Astrocyte of the cerebellum (primary cell): ENCODE data around the gene DESI1.

Experiments
- DNase-seq: peaks from one replicate; pipeline ENCODE4 v3.0.0-alpha.2; 2011; ENCODE audit warnings: low read depth
- H3K4me3 ChIP-seq: 2 replicates; pipeline ENCODE4 v1.5.1; 2011; ENCODE audit warnings: mild to moderate bottlenecking, low read depth, low read length, moderate library complexity
- CTCF ChIP-seq: IDR thresholded peaks from 2 replicates; pipeline ENCODE4 v1.5.1; 2012; ENCODE audit warnings: low read length, low read depth, moderate library complexity, mild to moderate bottlenecking; ENCODE audit errors: missing control alignments
- in situ Hi-C: cut with HindIII; loops from 2 replicates; pipeline ENCODE4 v1.10.0; 2017; ENCODE audit warnings: low sequenced_read_pairs

The DESI1 gene

GRCh38 chr22:41589391-41590241 is 31.2 kb downstream of the DESI1 start, which contains the start of gene PMM1:
Gene PMM1 (minus strand): TSS chr22:41589840. CDS start chr22:41589805, 35 bp downstream.
- in situ Hi-C loops = no loop called here
- no peak for TF ChIP-seq CTCF
- peak within 1 kb of the TSS; percentile 88 for H3K4me3 ChIP-seq
- peak; percentile 98 for DNase-seq

- DNase-seq = no peak
- in situ Hi-C loops = no loop called here
- no peak for TF ChIP-seq CTCF
- H3K4me3 ChIP-seq = no peak overlapping the region
These were observed 33.5 kb downstream of the DESI1 start for GRCh38 chr22:41587347-41587723.

DNA sequence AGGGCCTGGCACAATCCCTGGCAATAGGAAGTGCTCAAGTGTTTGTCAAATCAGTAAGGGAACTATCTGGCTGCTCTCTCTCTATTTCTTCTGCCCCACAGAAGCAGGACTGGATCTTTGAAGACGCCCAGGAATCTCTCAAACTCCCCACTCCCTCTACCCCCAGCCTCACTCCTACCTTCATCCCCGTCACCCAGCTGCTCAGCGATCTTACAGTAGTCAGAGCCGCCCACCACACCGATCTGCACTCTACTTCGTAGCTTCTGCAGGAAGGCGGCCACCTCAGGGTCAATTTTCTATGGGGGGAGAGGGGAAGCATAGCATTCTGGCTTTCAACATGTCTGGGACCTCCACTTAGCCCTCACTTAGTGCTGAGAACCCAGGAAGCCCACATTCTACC is 34.9 kb downstream of the DESI1 start:
- in situ Hi-C loops = no loop called here
- no peak overlapping the region for H3K4me3 ChIP-seq
- TF ChIP-seq CTCF = no peak
- DNase-seq = no peak

DNA sequence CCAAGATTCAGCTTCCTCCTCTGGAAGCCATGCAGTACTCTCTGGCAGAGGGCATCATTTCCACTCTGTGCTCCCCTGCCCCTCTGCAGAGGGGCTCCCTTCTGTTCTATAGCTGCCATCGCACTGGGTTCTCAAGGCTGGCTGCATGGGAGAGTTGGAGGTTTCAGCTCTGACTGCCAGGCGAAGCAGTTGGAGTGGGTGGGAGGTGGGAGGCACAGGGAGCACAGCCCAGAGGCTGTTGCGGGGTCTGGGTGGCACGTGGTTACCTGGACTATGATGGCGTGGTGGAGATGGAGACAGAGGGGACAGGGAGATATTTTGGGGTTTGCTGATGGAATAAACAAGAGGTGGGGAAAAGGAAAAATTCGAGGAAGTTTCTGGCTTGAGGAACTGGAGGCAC is 36.0 kb downstream of the DESI1 start:
- in situ Hi-C loops = no loop called here
- no peak for DNase-seq
- no peak overlapping the region for H3K4me3 ChIP-seq
- no peak for TF ChIP-seq CTCF

DNA sequence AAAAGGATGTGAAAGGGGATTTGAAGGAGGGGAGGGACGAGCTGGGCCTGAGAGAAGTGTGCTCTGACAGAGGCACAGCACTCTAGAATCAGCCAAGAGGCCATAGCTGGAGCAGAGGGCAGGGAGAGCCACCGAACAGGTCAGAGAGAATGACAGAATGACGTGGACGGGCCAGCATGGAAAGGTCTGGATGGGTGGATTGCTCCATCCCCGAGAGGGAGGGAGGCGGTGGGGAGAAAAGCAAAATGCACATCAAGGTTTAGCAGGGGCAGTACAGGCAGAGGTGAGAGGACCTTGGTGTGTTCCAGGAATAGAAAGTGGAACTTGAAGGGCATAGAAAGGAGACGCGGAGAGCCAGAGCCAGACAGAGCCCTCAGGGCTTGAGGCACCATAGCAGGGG is 38.1 kb downstream of the DESI1 start:
- no peak overlapping the region for H3K4me3 ChIP-seq
- no peak for DNase-seq
- TF ChIP-seq CTCF = no peak
- in situ Hi-C loops = no loop called here

- in situ Hi-C loops = no loop called here
- TF ChIP-seq CTCF = no peak
- H3K4me3 ChIP-seq = no peak overlapping the region
- DNase-seq = no peak
These were observed 40.9 kb downstream of the DESI1 start for GRCh38 chr22:41579997-41580355.
